MCF 10A (cell line): ENCODE results near the gene PDLIM7. TPM values are rescaled to one million over a fixed set of nuclear protein-coding genes. Genes with fewer than 3 reads are reported as not detected.

ENCODE experiments used
- BruUV-seq: library from RNA; stranded (reverse); fragments of 400-500 nt; replicated peaks from 2 replicates; lab custom pipeline; 2021; lab: Mats Ljungman, UMichigan
- CTCF ChIA-PET: fragments of 300-600 bp; sonication (Branson Sonifier 250); formaldehyde crosslinking; extraction: SDS; loops from one replicate; lab custom pipeline; 2021; ENCODE audit warnings: antibody characterized with exemption, inconsistent platforms; lab: Yijun Ruan, JAX
- POLR2A ChIA-PET: fragments of 300-600, 350-650 bp; sonication (Branson Sonifier 250); formaldehyde crosslinking; extraction: SDS; loops from one replicate; lab custom pipeline; 2020; ENCODE audit warnings: antibody characterized with exemption, inconsistent platforms; lab: Yijun Ruan, JAX
- DNase-seq: peaks from one replicate; pipeline ENCODE4 v3.0.0-alpha.2; 2018; ENCODE audit not compliant: unreplicated experiment
- H3K27ac Mint-ChIP-seq: one replicate; pipeline ENCODE4 v1.8.0; 2022; ENCODE audit warnings: mild to moderate bottlenecking, low read depth, mixed read lengths; ENCODE audit not compliant: unreplicated experiment
- H3K27me3 Mint-ChIP-seq: one replicate; pipeline ENCODE4 v1.8.0; 2022; ENCODE audit warnings: mixed read lengths; ENCODE audit not compliant: insufficient read depth, unreplicated experiment
- H3K36me3 Mint-ChIP-seq: one replicate; pipeline ENCODE4 v1.8.0; 2022; ENCODE audit warnings: mild to moderate bottlenecking, moderate library complexity, mixed read lengths; ENCODE audit not compliant: insufficient read depth, unreplicated experiment
- H3K4me1 Mint-ChIP-seq: one replicate; pipeline ENCODE4 v1.8.0; 2022; ENCODE audit warnings: mixed read lengths; ENCODE audit not compliant: insufficient read depth, unreplicated experiment
- H3K4me3 Mint-ChIP-seq: one replicate; pipeline ENCODE4 v1.8.0; 2022; ENCODE audit warnings: mild to moderate bottlenecking, moderate library complexity, mixed read lengths; ENCODE audit not compliant: unreplicated experiment
- H3K9me3 Mint-ChIP-seq: one replicate; pipeline ENCODE4 v1.8.0; 2022; ENCODE audit warnings: mixed read lengths; ENCODE audit not compliant: unreplicated experiment
- intact Hi-C: fragments of 100-400 bp; cut with micrococcal nuclease; formaldehyde crosslinking; loops from 2 replicates; pipeline ENCODE4 v1.14.1; 2022
- total RNA-seq: library from RNA; stranded (reverse); gene quantifications from 2 replicates; pipeline ENCODE4 v1.2.3, GENCODE V29; 2022
- TF ChIP-seq, protein P1 (sequence below): fragments of 200-600 bp; IDR thresholded peaks from one replicate; pipeline ENCODE4 v1.8.0; 2022; ENCODE audit warnings: antibody characterized with exemption, mild to moderate bottlenecking; ENCODE audit not compliant: unreplicated experiment

The PDLIM7 gene
- total RNA-seq, 1 experiment from 2014 or later, result 257 TPM

DNA sequence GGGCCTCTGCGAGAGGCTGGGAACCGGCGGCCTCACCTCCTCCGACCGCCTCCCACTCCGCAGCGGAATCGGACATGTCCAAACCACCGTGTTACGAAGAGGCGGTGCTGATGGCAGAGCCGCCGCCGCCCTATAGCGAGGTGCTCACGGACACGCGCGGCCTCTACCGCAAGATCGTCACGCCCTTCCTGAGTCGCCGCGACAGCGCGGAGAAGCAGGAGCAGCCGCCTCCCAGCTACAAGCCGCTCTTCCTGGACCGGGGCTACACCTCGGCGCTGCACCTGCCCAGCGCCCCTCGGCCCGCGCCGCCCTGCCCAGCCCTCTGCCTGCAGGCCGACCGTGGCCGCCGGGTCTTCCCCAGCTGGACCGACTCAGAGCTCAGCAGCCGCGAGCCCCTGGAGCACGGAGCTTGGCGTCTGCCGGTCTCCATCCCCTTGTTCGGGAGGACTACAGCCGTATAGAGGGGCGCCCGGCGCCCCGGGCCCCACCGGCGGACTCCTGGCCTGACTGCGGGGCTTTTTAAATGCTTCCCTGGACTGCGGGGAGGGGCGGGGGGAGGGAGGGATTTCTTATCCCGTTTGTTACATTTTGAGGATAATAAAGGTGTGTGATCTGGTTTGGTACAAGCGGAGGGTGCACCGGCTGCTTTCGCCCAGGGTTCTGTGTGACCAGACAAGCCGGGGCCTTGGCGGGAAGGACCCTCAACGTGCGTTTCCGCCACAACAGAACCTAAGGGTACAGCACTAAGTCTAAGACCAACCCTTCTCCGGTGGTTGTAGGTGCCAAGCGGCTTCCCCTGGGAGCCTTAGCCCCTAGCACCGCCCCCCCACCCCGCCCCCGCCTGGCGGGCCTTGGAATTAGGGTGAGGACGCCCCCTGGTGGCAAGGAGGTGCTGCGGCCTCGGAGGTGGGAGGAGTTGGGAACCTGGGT is 41.5 kb downstream of the PDLIM7 start:
- DNase-seq, result peak; percentile 97
- BruUV-seq, result TSS peak; percentile 82

GRCh38 chr5:177455036-177455660 is 42.3 kb downstream of the PDLIM7 start:
- no peak overlapping the region for H3K27ac Mint-ChIP-seq
- H3K9me3 Mint-ChIP-seq, result no peaks in the 10 kb centered on the region
- H3K4me3 Mint-ChIP-seq, result peak overlapping the region; percentile 70
- intact Hi-C loops, result loop anchor here (1.0 to 2.0 kb wide), 4 partner anchors 42 to 146 kb away; partner anchors contain the start of gene PDLIM7
- no peaks in the 10 kb centered on the region for H3K27me3 Mint-ChIP-seq
- BruUV-seq, result no TSS peak
- ChIA-PET CTCF (interaction anchor here (0.5 to 15.3 kb wide), 48 partner anchors 10 to 340 kb away, joined by 3 to 277 read pairs (median 5); partner anchors contain the start of genes F12, PDLIM7, PFN3 and PRR7), POLR2A (interaction anchor here (0.7 to 12.7 kb wide), 28 partner anchors 8 to 918 kb away, joined by 3 to 202 read pairs (median 3); partner anchors contain the start of genes DDX41, GRK6, LMAN2 and PDLIM7)
- peaks cover 6% of the 10 kb centered on the region for H3K4me1 Mint-ChIP-seq
- peak; percentile 82 for DNase-seq
- peaks cover 48% of the 10 kb centered on the region for H3K36me3 Mint-ChIP-seq
- TF ChIP-seq, protein P1, sequence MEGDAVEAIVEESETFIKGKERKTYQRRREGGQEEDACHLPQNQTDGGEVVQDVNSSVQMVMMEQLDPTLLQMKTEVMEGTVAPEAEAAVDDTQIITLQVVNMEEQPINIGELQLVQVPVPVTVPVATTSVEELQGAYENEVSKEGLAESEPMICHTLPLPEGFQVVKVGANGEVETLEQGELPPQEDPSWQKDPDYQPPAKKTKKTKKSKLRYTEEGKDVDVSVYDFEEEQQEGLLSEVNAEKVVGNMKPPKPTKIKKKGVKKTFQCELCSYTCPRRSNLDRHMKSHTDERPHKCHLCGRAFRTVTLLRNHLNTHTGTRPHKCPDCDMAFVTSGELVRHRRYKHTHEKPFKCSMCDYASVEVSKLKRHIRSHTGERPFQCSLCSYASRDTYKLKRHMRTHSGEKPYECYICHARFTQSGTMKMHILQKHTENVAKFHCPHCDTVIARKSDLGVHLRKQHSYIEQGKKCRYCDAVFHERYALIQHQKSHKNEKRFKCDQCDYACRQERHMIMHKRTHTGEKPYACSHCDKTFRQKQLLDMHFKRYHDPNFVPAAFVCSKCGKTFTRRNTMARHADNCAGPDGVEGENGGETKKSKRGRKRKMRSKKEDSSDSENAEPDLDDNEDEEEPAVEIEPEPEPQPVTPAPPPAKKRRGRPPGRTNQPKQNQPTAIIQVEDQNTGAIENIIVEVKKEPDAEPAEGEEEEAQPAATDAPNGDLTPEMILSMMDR, result peak; percentile 95

More for the DNA sequence above, 41.5 kb downstream of the PDLIM7 start:
- ChIA-PET CTCF (interaction anchor here (0.5 to 15.3 kb wide), 49 partner anchors 9 to 342 kb away, joined by 3 to 277 read pairs (median 6); partner anchors contain the start of genes F12, PDLIM7, PFN3 and PRR7), POLR2A (interaction anchor here (0.7 to 12.7 kb wide), 22 partner anchors 7 to 919 kb away, joined by 3 to 202 read pairs (median 3); partner anchors contain the start of genes DDX41, GRK6, LMAN2 and PDLIM7)
- H3K27me3 Mint-ChIP-seq, result no peaks in the 10 kb centered on the region
- H3K4me3 Mint-ChIP-seq, result peak overlapping the region; percentile 70
- no peak overlapping the region for H3K27ac Mint-ChIP-seq
- peaks cover 6% of the 10 kb centered on the region for H3K4me1 Mint-ChIP-seq
- intact Hi-C loops, result loop anchor here (1.0 to 2.0 kb wide), 4 partner anchors 41 to 147 kb away; partner anchors contain the start of gene PDLIM7
- no peaks in the 10 kb centered on the region for H3K9me3 Mint-ChIP-seq
- H3K36me3 Mint-ChIP-seq, result peaks cover 42% of the 10 kb centered on the region
- TF ChIP-seq, protein P1, result peak; percentile 97

DNA sequence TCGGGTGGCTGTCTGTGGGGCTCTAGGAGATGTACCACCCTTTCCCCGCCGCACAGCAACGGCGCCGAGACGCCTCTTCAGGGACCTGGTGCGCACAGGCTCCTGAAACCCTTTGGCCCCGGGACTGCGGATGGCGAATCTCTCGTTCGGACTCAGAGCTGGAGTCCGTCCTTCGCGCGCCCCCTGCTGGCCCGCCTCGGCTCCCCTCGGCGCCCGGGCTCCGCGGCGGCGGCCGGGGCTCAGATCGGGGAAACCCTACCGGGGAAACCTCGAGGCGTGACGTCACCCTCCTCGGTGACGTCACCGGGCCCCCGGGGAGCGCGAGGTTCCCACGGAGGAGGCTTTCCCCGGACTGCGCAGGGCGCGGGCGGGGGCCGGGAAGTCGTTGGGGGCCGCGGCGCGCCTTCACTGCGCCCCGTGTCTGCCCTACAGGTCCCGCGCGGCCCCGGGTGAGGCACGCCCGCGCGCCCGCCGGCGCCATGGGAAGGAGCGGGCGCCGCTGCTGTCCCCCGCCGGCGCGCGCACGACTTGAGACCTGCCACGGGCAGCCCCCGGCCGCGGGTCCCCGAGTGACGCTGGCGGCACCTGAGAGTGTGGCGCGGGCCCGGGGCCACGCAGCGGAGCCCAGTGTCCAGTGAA is 42.9 kb downstream of the PDLIM7 start:
- no peaks in the 10 kb centered on the region for H3K27me3 Mint-ChIP-seq
- DNase-seq, result peak; percentile 93
- ChIA-PET CTCF (interaction anchor here (0.6 to 15.3 kb wide), 41 partner anchors 9 to 670 kb away, joined by 3 to 277 read pairs (median 7); partner anchors contain the start of genes F12, PDLIM7, PFN3 and PRR7), POLR2A (interaction anchor here (0.7 to 12.7 kb wide), 26 partner anchors 9 to 925 kb away, joined by 3 to 202 read pairs (median 3); partner anchors contain the start of genes GRK6, LMAN2, PDLIM7 and PFN3)
- peaks cover 44% of the 10 kb centered on the region for H3K36me3 Mint-ChIP-seq
- peak overlapping the region; percentile 70 for H3K4me3 Mint-ChIP-seq
- H3K9me3 Mint-ChIP-seq, result no peaks in the 10 kb centered on the region
- intact Hi-C loops, result loop anchor here (1.0 to 2.0 kb wide), 8 partner anchors 28 to 340 kb away; partner anchors contain the start of genes GRK6 and PDLIM7
- no TSS peak for BruUV-seq
- H3K4me1 Mint-ChIP-seq, result peaks cover 6% of the 10 kb centered on the region
- TF ChIP-seq, protein P1, result peak; percentile 98
- no peak overlapping the region for H3K27ac Mint-ChIP-seq
